Neural cell (in vitro differentiated cells): ENCODE results near the gene HECA. TPM values are rescaled to one million over a fixed set of nuclear protein-coding genes. Genes with fewer than 3 reads are reported as not detected.

ENCODE experiments used
- H2AFZ ChIP-seq: fragments of 200-600, 300-800 bp; sonication (generic), shearing (Covaris generic); 2 replicates; pipeline ENCODE4 v1.6.0; 2014; ENCODE audit warnings: low read depth, mild to moderate bottlenecking, antibody characterized with exemption, low read length, moderate library complexity
- H3F3A ChIP-seq: fragments of 200-600 bp; shearing (Covaris generic); 2 replicates; pipeline ENCODE4 v1.6.1; 2016; ENCODE audit warnings: mild to moderate bottlenecking, moderate library complexity, mixed read lengths, antibody characterized with exemption, low read length; ENCODE audit not compliant: insufficient read depth, poor library complexity, severe bottlenecking
- H3K27ac ChIP-seq: fragments of 200-600, 300-800 bp; sonication (generic), shearing (Covaris generic); 2 replicates; pipeline ENCODE4 v1.5.1; 2014; ENCODE audit warnings: mild to moderate bottlenecking, low read length, moderate library complexity
- H3K27me3 ChIP-seq: fragments of 300-800, 200-600 bp; sonication (generic), shearing (Covaris generic); 2 replicates; pipeline ENCODE4 v1.6.0; 2014; ENCODE audit warnings: mild to moderate bottlenecking, low read depth, low read length, moderate library complexity; ENCODE audit not compliant: insufficient read depth
- H3K36me3 ChIP-seq: fragments of 300-800, 200-600 bp; sonication (generic), shearing (Covaris generic); 2 replicates; pipeline ENCODE4 v1.5.1; 2014; ENCODE audit warnings: mild to moderate bottlenecking, antibody characterized with exemption, low read length, moderate library complexity; ENCODE audit not compliant: insufficient read depth
- H3K4me2 ChIP-seq: fragments of 300-800, 200-600 bp; sonication (generic), shearing (Covaris generic); 2 replicates; pipeline ENCODE4 v1.6.0; 2014; ENCODE audit warnings: mild to moderate bottlenecking, low read length
- H3K4me3 ChIP-seq: fragments of 300-800, 200-600 bp; sonication (generic), shearing (Covaris generic); 2 replicates; pipeline ENCODE4 v1.5.1; 2014; ENCODE audit warnings: mild to moderate bottlenecking, low read length, moderate library complexity
- H3K79me2 ChIP-seq: fragments of 200-600 bp; shearing (Covaris generic); replicated peaks from 2 replicates; pipeline ENCODE4 v1.6.0; 2014; ENCODE audit warnings: mild to moderate bottlenecking, low read length, moderate library complexity; ENCODE audit not compliant: insufficient read depth
- H3K9ac ChIP-seq: fragments of 300-800, 200-600 bp; sonication (generic), shearing (Covaris generic); 2 replicates; pipeline ENCODE4 v1.6.1; 2016; ENCODE audit warnings: mild to moderate bottlenecking, low read length, mixed read lengths
- H3K9me2 ChIP-seq: fragments of 200-600 bp; shearing (Covaris generic); 2 replicates; pipeline ENCODE4 v1.6.1; 2016; ENCODE audit warnings: mild to moderate bottlenecking, low read length, mixed read lengths; ENCODE audit not compliant: insufficient read depth
- H3K9me3 ChIP-seq: fragments of 200-600, 300-800 bp; sonication (generic), shearing (Covaris generic); 2 replicates; pipeline ENCODE4 v1.6.1; 2016; ENCODE audit warnings: mild to moderate bottlenecking, mixed run types, low read length, moderate library complexity, mixed read lengths
- H4K20me1 ChIP-seq: fragments of 200-600 bp; shearing (Covaris generic); 2 replicates; pipeline ENCODE4 v1.6.1; 2016; ENCODE audit warnings: mild to moderate bottlenecking, mixed run types; ENCODE audit not compliant: insufficient read depth
- CTCF ChIP-seq: fragments of 450-650 bp; IDR thresholded peaks from 2 replicates; pipeline ENCODE4 v1.5.1; 2014; ENCODE audit warnings: antibody characterized with exemption, mild to moderate bottlenecking, moderate library complexity; ENCODE audit not compliant: poor library complexity, severe bottlenecking
- EP300 ChIP-seq: fragments of 450-650 bp; conservative IDR thresholded peaks from 2 replicates; pipeline ENCODE4 v1.6.1; 2014; ENCODE audit warnings: antibody characterized with exemption, mild to moderate bottlenecking, moderate library complexity; ENCODE audit not compliant: poor library complexity, severe bottlenecking
- EZH2 ChIP-seq: fragments of 200-600, 300-800 bp; shearing (Covaris generic), sonication (generic); IDR thresholded peaks from 2 replicates; pipeline ENCODE4 v1.6.1; 2014; ENCODE audit warnings: antibody characterized with exemption, low read length, borderline replicate concordance, mild to moderate bottlenecking; ENCODE audit not compliant: insufficient read depth, poor library complexity, severe bottlenecking
- MXI1 ChIP-seq: fragments of 450-650 bp; conservative IDR thresholded peaks from 2 replicates; pipeline ENCODE4 v1.6.1; 2014; ENCODE audit warnings: antibody characterized with exemption, mild to moderate bottlenecking; ENCODE audit not compliant: poor library complexity, severe bottlenecking
- POLR2AphosphoS5 ChIP-seq: IDR thresholded peaks from 2 replicates; pipeline ENCODE4 v1.6.1; 2012
- RAD21 ChIP-seq: fragments of 450-650 bp; conservative IDR thresholded peaks from 2 replicates; pipeline ENCODE4 v1.6.1; 2014; ENCODE audit warnings: antibody characterized with exemption, mild to moderate bottlenecking, moderate library complexity
- REST ChIP-seq: IDR thresholded peaks from 2 replicates; pipeline ENCODE4 v1.6.1; 2012; ENCODE audit warnings: borderline replicate concordance
- SMC3 ChIP-seq: fragments of 450-650 bp; conservative IDR thresholded peaks from 2 replicates; pipeline ENCODE4 v1.6.1; 2014; ENCODE audit warnings: antibody characterized with exemption, mild to moderate bottlenecking, moderate library complexity; ENCODE audit not compliant: poor library complexity
- TAF1 ChIP-seq: IDR thresholded peaks from 2 replicates; pipeline ENCODE4 v1.6.1; 2012; ENCODE audit warnings: low read depth
- polyA plus RNA-seq: library from polyadenylated mRNA; depleted of rRNA; stranded (reverse); fragments of >200 nt; gene quantifications from 2 replicates; pipeline ENCODE4 v1.2.3, GENCODE V29; 2014

HECA gene
- polyA plus RNA-seq, 1 donor from 2014 or later, result 20.2 TPM

DNA sequence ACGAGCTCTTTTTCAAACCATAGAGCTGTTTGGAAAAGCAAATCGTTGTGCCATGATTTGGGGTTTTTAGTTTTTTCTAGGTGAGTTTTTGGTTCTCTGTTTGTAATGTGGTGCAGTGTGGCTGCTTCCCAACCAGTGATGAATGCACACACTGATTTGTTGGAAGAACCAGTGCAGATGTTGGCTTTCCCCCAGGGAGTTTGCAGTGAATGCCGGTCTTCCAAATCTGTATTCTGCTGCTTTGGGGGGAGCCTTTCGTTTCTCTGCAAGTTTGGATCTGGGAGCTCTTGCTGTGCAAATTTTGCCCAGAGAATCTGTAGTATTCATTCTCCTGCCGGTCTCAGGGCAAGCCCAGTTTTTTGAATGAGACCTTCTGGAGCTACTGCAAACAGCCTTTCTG lies 14.5 kb downstream of the HECA start:
- no peak for TF ChIP-seq CTCF
- TF ChIP-seq RAD21, result no peak
- TF ChIP-seq MXI1, result no peak
- no peak for TF ChIP-seq REST
- TF ChIP-seq EZH2, result no peak
- no peak for TF ChIP-seq POLR2AphosphoS5
- Histone ChIP-seq H3F3A (no peaks in the 10 kb centered on the region), H3K9ac (no peak overlapping the region), H2AFZ (no peak overlapping the region), H3K9me3 (no peaks in the 10 kb centered on the region), H3K4me3 (no peak overlapping the region), H4K20me1 (no peaks in the 10 kb centered on the region), H3K79me2 (peaks cover 19% of the 10 kb centered on the region), H3K27me3 (no peaks in the 10 kb centered on the region), H3K36me3 (no peaks in the 10 kb centered on the region), H3K9me2 (no peaks in the 10 kb centered on the region), H3K27ac (no peak overlapping the region), H3K4me2 (no peak overlapping the region)

- no peaks in the 10 kb centered on the region for H3K9me2 ChIP-seq
- no peak overlapping the region for H2AFZ ChIP-seq
- no peaks in the 10 kb centered on the region for H3K36me3 ChIP-seq
- H3K79me2 ChIP-seq, result peaks cover 19% of the 10 kb centered on the region
- no peak overlapping the region for H3K4me3 ChIP-seq
- H4K20me1 ChIP-seq, result no peaks in the 10 kb centered on the region
- H3K4me2 ChIP-seq, result no peak overlapping the region
- H3F3A ChIP-seq, result no peaks in the 10 kb centered on the region
- no peak overlapping the region for H3K27ac ChIP-seq
- no peak for TF ChIP-seq SMC3
- TF ChIP-seq EZH2, result no peak
- no peak for TF ChIP-seq TAF1
- no peak for TF ChIP-seq RAD21
- no peak for TF ChIP-seq EP300
- no peak for TF ChIP-seq REST
- TF ChIP-seq POLR2AphosphoS5, result no peak
- no peak for TF ChIP-seq MXI1
- no peak for TF ChIP-seq CTCF
- no peak overlapping the region for H3K9ac ChIP-seq
- H3K9me3 ChIP-seq, result no peaks in the 10 kb centered on the region
- no peaks in the 10 kb centered on the region for H3K27me3 ChIP-seq
These were observed 16.0 kb downstream of the HECA start for GRCh38 chr6:139150920-139151319.
